NCI-H2081 treated with DMSO at 0.1 percent for 48 hours (cell line): Measurements from ENCODE around the gene PAQR6.

Experiments
- DNase-seq: peaks from one replicate; lab custom pipeline; 2025; lab: John Stamatoyannopoulos, UW

The PAQR6 gene, protein sequence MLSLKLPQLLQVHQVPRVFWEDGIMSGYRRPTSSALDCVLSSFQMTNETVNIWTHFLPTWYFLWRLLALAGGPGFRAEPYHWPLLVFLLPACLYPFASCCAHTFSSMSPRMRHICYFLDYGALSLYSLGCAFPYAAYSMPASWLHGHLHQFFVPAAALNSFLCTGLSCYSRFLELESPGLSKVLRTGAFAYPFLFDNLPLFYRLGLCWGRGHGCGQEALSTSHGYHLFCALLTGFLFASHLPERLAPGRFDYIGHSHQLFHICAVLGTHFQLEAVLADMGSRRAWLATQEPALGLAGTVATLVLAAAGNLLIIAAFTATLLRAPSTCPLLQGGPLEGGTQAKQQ

DNA sequence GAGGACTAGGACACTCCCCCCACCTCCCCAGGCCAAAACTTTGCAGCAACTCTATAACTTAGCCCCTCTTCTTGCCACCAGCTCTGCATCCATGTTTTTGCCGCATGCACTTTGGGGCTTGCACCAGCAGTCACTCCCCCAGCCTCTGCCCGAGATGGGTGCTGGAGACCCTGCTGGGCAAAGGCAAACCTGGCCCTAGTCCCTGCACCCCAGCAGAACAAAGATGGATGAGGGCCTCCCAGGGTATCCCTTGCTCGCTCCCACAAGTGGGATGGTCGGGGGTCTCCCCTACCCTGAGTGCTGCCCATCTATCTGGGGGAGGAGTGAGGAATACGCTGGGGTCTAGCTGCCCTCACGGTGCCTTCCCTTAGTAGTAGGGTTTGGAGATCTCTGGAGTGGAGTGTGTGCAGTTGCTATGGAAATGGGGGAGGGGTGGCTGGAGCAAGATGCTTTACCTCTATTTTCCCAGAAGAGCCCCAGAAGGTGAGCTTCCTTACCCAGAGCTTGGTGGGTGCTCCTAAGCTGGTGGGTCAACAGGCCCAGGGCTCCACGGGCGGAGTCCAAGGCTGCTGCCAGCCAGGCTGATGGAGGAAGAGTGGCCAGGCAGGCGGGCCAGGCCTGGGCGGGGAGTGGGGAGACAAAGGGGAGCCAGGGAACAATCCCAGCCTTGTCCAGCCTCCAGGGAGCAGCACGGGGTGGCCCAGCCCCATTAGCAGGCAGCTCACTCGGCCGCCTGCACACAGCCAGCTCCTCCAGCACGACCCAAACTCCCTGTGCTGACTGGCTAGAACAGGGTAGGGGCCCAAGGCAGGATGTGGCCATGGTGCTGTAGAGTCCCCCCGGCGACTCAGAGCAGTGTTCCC lies at the start of gene PAQR6:
TSS of gene PAQR6 (minus strand) at position 597 of the 863 bp plus-strand sequence. CDS start 1,325 bp downstream, outside the sequence.
- no peak for DNase-seq

GRCh38 chr1:156295391-156295947 lies 47.6 kb upstream of the PAQR6 start, which contains the start of gene GLMP:
GLMP (minus strand) TSS chr1:156295679; CDS start chr1:156295645, 34 bp downstream.
- DNase-seq: peak; percentile 24

DNA sequence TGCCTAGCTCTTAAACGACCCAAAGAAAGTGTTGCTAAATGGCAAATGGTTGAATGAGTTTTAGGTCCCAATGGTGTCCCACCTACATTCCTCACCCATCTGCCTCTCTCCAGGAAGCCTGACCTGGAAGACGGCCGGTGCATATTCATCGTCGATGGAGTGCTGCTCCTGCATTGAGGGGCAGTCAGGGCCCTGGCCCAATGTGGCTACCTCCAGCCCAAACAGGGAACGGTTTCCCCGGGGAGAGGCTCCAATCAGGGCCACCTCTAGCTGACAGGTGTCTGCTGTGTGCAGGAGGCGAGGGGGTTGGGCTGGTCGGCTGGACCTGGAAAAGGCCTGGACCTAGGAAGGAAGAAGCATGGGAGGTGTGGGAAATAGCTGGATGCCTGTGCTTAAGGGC lies 46.0 kb upstream of the PAQR6 start:
- no peak for DNase-seq

GRCh38 chr1:156293098-156293434 lies 45.2 kb upstream of the PAQR6 start:
- no peak for DNase-seq

GRCh38 chr1:156291226-156292061 lies 43.6 kb upstream of the PAQR6 start:
- DNase-seq: no peak

DNA sequence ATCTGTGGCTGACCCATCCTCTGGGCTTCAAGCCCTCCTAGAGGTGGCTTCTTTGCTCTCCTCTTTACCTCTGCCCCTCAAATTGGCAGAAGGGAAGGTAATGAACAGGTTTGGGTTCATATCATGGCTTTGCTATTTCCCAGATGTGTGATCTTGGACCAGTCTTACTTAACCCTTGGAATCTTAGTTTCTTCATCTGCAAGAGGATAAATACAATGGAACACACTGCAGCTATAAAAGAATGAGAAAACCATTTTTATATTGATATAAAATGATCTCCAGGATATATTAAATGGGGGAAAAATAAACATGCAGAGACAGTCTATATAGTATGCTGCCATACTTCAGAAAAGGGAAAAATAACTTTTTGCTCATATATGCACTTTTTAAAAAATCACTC lies 42.0 kb upstream of the PAQR6 start:
- DNase-seq: no peak

DNA sequence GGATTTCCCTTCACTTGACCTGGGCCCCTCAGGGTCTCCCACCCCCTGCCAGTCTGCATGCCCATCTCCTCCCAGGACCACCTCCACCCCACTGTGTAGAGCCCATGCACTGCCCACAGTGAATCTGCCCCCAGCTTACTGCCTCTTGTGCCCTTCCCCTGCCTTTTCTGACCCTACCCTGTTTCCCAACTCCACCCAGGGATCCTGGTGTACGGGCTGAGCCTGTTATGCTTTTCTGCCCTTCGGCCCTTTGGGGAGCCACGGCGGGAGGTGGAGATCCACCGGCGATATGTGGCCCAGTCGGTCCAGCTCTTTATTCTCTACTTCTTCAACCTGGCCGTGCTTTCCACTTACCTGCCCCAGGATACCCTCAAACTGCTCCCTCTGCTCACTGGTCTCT lies 38.2 kb upstream of the PAQR6 start:
- no peak for DNase-seq

DNA sequence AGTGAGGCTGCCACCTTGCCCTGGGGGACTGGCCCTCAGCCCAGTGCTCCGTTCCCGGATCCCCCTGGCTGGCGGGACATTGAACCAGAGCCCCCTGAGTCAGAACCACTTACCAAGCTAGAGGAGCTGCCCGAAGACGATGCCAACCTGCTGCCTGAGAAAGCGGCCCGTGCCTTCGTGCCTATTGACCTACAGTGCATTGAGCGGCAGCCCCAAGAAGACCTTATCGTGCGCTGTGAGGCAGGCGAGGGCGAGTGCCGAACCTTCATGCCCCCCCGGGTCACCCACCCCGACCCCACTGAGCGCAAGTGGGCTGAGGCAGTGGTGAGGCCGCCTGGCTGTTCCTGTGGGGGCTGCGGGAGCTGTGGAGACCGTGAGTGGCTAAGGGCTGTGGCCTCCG lies 37.6 kb upstream of the PAQR6 start:
- no peak for DNase-seq

- no peak for DNase-seq
These were observed 36.9 kb upstream of the PAQR6 start for GRCh38 chr1:156284757-156285156.

DNA sequence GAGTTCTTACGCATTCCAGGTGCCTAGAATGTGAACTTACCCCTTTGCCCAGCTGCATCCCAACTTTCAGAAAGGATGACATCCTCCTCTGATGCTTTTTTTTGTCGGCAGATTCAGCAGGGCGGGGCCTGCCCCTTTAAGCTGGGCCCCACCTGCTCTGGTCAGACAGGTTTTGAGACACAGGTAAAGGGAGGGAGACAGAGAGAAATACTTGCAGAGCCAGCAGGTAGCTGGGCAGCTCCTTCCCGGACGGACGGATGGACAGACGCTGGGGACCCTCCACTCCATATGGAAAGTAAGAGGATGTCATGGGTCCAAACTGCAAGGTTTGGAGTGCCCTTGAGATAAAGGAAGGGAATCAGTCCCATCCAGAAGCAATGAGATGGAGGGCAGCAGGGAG lies 36.3 kb upstream of the PAQR6 start, which contains the start of gene TMEM79:
TSS of gene TMEM79 (plus strand) at position 214 of the 400 bp plus-strand sequence. CDS start 902 bp downstream, outside the sequence.
- DNase-seq: no peak

DNA sequence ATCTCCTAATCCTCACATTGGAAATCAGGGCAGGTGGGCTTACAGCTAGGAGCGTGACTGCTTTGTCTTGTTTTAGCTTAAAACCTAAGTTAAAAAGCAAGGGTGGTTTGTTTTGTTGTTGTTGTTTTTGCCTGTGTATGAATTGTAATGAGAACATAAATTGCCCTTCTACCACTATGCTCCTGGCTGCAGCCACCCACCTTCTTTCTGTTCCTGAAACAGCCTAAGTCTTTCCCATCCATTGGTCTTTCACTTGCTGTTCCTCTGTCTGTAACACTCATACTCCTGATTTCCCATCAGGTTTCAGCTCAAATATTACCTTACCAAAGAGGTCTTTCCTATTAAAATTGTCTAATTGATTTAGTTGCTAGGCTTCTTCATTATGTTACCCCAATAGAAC lies 35.7 kb upstream of the PAQR6 start:
- no peak for DNase-seq

DNA sequence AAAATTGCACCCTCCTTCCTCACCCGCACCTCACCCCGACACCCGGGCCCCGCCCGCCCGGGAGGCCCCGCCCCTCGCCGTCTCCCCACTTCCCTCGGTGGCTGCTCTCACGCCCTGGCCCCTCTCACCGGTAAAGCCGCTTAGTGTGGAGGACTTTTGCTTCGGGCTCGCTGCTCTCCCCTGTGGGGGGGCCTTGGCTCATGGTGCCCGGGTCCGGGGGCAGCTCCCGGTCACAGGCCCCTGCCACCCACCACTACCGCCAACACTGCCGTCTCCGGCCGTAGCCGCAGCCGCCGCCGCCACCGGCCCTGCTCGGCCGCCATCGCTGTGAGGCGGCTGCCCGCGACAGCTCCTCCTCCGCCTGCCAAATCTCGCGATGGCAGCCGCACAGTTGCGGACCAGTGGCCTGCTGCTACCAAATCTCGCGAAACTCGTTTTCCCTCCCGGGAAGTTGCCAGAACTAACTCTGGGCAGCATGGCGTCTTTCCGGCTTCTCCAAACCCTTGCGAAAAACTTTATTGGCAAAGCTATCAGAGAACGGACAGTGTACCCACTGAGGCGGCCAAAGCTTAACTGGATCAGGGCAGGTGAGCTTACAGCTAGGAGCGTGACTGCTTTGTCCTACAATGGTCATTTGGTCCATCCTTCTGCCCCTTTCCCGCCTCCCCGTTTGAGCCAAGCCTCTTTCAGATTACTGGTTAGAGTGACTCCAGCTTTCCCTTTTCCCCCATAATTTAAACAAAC lies 34.8 kb upstream of the PAQR6 start, which contains the start of gene SMG5:
TSS of gene SMG5 (minus strand) at position 347 of the 744 bp plus-strand sequence. CDS start at position 202, 145 bp downstream.
- DNase-seq: peak; percentile 98

DNA sequence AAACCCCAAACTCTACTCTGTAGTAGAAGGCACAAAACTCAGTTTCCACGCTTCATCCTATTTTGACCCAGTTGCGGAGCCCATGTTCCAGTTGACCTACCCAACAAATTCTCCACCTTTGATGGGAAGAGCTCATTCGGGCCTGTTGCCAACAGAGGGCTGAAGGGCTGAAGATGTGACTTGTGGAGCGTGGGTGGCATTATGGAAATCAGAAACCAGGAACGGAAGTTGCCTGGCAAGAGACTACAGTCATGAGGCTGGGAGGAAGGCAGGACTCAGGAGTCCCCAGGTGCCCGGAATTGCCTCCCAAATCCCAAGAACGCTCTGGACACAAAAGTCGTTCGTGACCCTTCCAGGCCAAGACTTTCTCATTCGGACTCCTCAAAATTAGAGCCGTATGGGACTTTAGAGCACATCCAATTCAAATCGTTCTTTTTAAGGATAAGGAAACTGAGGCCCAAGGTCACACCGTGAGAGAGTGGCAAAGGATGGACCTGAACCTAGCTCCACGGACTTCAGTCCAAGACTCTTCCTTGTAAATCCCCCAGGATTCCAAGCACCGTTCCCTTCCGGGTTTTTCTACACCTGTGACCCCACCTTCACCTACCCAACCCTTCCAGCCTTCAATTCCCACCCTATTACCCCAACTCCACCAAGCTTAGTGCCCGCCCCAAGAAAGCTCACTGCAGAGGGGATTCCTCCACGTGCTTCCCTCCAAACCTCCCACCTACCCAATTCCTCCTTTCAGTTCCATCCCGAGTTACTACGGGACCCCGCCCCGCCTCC lies 34.0 kb upstream of the PAQR6 start:
- no peak for DNase-seq

DNA sequence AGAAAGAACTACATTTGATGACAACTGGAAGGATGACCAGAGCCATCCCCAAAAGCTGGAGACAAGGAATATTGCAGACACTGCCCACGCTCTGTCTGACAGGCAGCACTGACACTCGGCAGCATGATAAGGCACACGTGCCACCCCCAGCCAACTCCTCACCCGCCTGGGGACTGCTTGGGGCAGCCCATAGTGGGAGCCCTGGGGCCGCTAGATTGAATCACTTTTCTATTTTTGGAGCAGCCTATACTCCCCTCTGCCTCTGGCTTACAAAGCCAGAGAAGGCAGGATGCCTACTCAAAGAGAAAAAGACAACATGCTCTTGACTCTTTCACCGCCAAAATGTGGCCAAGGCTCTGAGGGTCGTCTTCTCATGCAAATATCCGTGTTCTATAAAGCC lies 33.4 kb upstream of the PAQR6 start:
- DNase-seq: no peak

DNA sequence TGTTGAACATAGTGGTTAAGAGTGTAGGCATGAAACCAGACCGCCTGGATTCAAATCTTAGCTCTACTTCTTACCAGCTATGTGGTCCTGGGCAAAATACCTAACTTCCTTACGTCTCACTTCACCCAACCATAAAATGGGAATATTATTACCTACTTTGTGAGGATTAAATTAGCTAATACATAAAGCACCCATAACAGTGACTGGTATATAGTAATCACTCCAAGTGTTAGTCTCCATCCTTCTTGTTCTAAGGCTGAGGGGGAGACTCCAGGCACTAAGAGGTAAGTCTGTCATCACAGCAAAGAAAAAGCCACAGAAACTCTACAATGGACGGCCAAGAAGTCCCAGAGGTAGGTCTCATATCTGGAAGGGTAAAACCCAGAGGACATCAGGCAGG lies 32.0 kb upstream of the PAQR6 start:
- DNase-seq: no peak

GRCh38 chr1:156276966-156277381 lies 29.1 kb upstream of the PAQR6 start:
- DNase-seq: no peak

- no peak for DNase-seq
These were observed 28.7 kb upstream of the PAQR6 start for GRCh38 chr1:156276532-156276931.

GRCh38 chr1:156270314-156270713 lies 22.5 kb upstream of the PAQR6 start:
- no peak for DNase-seq

GRCh38 chr1:156268336-156268735 lies 20.5 kb upstream of the PAQR6 start:
- DNase-seq: no peak

DNA sequence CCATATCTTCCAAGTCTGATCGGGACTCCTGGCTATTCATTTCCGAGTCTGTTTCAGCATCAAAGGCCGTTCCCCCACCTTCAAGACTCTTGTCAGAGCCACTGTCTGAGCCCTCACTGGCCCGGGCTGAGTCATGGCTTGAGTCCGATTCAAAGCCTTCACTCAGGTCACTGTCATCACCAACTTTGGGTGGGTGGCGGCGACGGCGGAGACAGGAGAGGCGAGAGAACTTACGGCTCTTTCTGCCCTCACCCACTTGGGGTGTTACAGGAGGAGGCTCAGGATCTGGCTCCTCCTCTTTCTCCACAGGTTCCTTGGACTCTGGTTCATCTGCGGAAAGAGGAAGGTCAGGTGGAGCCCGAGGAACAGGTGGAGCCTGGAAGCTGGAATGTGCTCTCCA lies 18.2 kb upstream of the PAQR6 start:
- DNase-seq: no peak
